HG02943 (cell line): ENCODE results near the gene MRPS25.

Source experiments
- ATAC-seq: cut with Tn5 transposase; IDR thresholded peaks from one replicate; pipeline ENCODE4 v1.9.1; 2021; ENCODE audit warnings: mild to moderate bottlenecking, low read depth, moderate library complexity; ENCODE audit not compliant: unreplicated experiment

Gene MRPS25

GRCh38 chr3:15064835-15065549 is at the start of gene MRPS25:
Gene MRPS25 (minus strand): TSS chr3:15065315. CDS start chr3:15065194, 121 bp downstream.
- ATAC-seq: peak; percentile 91

GRCh38 chr3:15113884-15114283 is 48.8 kb upstream of the MRPS25 start:
- ATAC-seq: no peak

- no peak for ATAC-seq
These were observed 48.4 kb upstream of the MRPS25 start for GRCh38 chr3:15113471-15113870.

GRCh38 chr3:15112011-15112410 is 46.9 kb upstream of the MRPS25 start:
- no peak for ATAC-seq

- ATAC-seq: no peak
These were observed 45.1 kb upstream of the MRPS25 start for GRCh38 chr3:15110206-15110605.

GRCh38 chr3:15108869-15109268 is 43.8 kb upstream of the MRPS25 start:
- no peak for ATAC-seq

- no peak for ATAC-seq
These were observed 43.0 kb upstream of the MRPS25 start for GRCh38 chr3:15108082-15108545.

- no peak for ATAC-seq
These were observed 42.2 kb upstream of the MRPS25 start for GRCh38 chr3:15107075-15107947.

GRCh38 chr3:15102836-15103235 is 37.7 kb upstream of the MRPS25 start:
- ATAC-seq: no peak

- no peak for ATAC-seq
These were observed 37.1 kb upstream of the MRPS25 start for GRCh38 chr3:15102256-15102655.

- peak; percentile 11 for ATAC-seq
These were observed 34.4 kb upstream of the MRPS25 start for GRCh38 chr3:15099364-15100098.

- peak; percentile 82 for ATAC-seq
These were observed 33.6 kb upstream of the MRPS25 start, which contains the start of gene RBSN for GRCh38 chr3:15098503-15099363. Gene RBSN (minus strand): TSS chr3:15099148. CDS start chr3:15096120, 3,028 bp downstream.

GRCh38 chr3:15097891-15098290 is 32.8 kb upstream of the MRPS25 start:
- ATAC-seq: no peak

GRCh38 chr3:15096046-15096445 is 30.9 kb upstream of the MRPS25 start:
- no peak for ATAC-seq

- ATAC-seq: no peak
These were observed 29.2 kb upstream of the MRPS25 start for GRCh38 chr3:15094187-15094875.

GRCh38 chr3:15092686-15093085 is 27.6 kb upstream of the MRPS25 start:
- no peak for ATAC-seq

GRCh38 chr3:15091575-15091974 is 26.5 kb upstream of the MRPS25 start:
- ATAC-seq: no peak

- no peak for ATAC-seq
These were observed 24.1 kb upstream of the MRPS25 start for GRCh38 chr3:15089201-15089600.

GRCh38 chr3:15086699-15087098 is 21.6 kb upstream of the MRPS25 start:
- no peak for ATAC-seq
